Measurements from ENCODE around the gene CUL2. TPM values are rescaled to one million over a fixed set of nuclear protein-coding genes. Genes with fewer than 3 reads are reported as not detected.
A peak's percentile ranks its signal among the peaks of the same experiment; 100 is the strongest.

The CUL2 gene
- total and polyA plus RNA-seq, 2 experiments from 2014 or later, result 25.8 to 34.4 TPM

DNA sequence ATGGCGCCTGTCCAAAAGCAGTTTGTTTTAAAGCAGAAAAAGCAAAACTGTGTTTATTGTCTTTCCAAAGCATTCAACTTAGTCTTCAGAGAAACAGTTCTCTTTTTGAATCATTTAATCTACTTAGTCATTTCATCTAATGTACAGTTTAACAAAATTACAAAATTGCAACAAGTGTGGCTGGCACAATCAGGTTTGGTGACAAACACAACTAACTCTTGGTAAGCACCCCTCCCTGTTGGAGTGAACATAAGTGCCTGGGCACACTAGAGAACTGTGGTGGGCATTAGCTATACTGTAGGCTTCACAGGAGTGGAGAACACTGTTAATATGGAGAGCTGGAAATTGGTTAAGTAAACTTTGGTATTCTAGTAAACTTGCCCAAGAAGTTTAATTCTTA lies 43.4 kb upstream of the CUL2 start:
- Histone ChIP-seq H2AFZ (no peak overlapping the region), H4K20me1 (ENCODE audit: insufficient read depth, poor library complexity, severe bottlenecking) (peaks cover 6% of the 10 kb centered on the region), H3K27ac (no peak overlapping the region), H3K27me3 (no peaks in the 10 kb centered on the region), H3K79me2 (peaks cover 65% of the 10 kb centered on the region), H3K36me3 (replicated peaks; ENCODE audit: insufficient read depth, low read depth) (no peaks in the 10 kb centered on the region), H3K4me2 (no peak overlapping the region), H3K4me1 (ENCODE audit: insufficient read depth) (peaks cover 4% of the 10 kb centered on the region), H3K4me3 (no peak overlapping the region), H3K9me3 (ENCODE audit: low read depth) (no peaks in the 10 kb centered on the region), H3K9me2 (replicated peaks; ENCODE audit: insufficient read depth) (no peaks in the 10 kb centered on the region)
- WGBS (ENCODE audit: low lambda C conversion rate, missing lambda C conversion rate), result 100% methylated on average over 1 of the region's 1 CpG
- DNase-seq (ENCODE audit: low spot score), result no peak
- TF ChIP-seq EZH2phosphoT487 (IDR thresholded peaks at IDR 0.05; ENCODE audit: low read depth, severe bottlenecking, unreplicated experiment) (no peak), EZH2 (IDR thresholded peaks at IDR 0.05; ENCODE audit: borderline replicate concordance) (no peak)
- TF ChIP-seq, protein P1, sequence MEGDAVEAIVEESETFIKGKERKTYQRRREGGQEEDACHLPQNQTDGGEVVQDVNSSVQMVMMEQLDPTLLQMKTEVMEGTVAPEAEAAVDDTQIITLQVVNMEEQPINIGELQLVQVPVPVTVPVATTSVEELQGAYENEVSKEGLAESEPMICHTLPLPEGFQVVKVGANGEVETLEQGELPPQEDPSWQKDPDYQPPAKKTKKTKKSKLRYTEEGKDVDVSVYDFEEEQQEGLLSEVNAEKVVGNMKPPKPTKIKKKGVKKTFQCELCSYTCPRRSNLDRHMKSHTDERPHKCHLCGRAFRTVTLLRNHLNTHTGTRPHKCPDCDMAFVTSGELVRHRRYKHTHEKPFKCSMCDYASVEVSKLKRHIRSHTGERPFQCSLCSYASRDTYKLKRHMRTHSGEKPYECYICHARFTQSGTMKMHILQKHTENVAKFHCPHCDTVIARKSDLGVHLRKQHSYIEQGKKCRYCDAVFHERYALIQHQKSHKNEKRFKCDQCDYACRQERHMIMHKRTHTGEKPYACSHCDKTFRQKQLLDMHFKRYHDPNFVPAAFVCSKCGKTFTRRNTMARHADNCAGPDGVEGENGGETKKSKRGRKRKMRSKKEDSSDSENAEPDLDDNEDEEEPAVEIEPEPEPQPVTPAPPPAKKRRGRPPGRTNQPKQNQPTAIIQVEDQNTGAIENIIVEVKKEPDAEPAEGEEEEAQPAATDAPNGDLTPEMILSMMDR (IDR thresholded peaks at IDR 0.05; ENCODE audit: poor library complexity), result no peak

DNA sequence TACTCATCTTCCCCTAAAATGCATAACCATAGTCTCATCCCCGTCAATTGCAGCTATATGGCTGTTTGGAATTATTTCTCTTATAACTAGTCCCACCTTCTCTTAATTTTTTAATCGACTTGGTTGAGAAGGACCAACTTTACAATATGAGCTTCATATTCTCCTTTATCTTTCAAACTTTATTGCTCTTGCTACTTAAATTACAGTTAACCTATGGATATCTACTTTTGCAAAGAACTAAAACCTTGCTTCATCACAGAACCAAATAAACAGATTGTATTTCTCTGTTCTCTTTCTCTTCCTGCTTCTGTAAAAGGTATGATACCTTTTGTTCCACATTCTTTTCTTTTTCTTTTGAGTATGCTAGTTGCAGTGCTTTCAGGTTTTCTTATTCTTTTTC lies 42.6 kb upstream of the CUL2 start:
- Histone ChIP-seq H3K9me3 (ENCODE audit: low read depth) (no peaks in the 10 kb centered on the region), H3K79me2 (peaks cover 65% of the 10 kb centered on the region), H3K4me1 (ENCODE audit: insufficient read depth) (peaks cover 9% of the 10 kb centered on the region), H2AFZ (no peak overlapping the region), H3K36me3 (replicated peaks; ENCODE audit: insufficient read depth, low read depth) (no peaks in the 10 kb centered on the region), H3K27ac (no peak overlapping the region), H3K4me2 (no peak overlapping the region), H3K27me3 (no peaks in the 10 kb centered on the region), H4K20me1 (ENCODE audit: insufficient read depth, poor library complexity, severe bottlenecking) (peaks cover 6% of the 10 kb centered on the region), H3K9me2 (replicated peaks; ENCODE audit: insufficient read depth) (no peaks in the 10 kb centered on the region), H3K4me3 (no peak overlapping the region)
- WGBS (ENCODE audit: low lambda C conversion rate, missing lambda C conversion rate), result 90% methylated on average over 2 of the region's 2 CpGs
- DNase-seq (ENCODE audit: low spot score), result no peak
- TF ChIP-seq EZH2 (IDR thresholded peaks at IDR 0.05; ENCODE audit: borderline replicate concordance), result no peak

DNA sequence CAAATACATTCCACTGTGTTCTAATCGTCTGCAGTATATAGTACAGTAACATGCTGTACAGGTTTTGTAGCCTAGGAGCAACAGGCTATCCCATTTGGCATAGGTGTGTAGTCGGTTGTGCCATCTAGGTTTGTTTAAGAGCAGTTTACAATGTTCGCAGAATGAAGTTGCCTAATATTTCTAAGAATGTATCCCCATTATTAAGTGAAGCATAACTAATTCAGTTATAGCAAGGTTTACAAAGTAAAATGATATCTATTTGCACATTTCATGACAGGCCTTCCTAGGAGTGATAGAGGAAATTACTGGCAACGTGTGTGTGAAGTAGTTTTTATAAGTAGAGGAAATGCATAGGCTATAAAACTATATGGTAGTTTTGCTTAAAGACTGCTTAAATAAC lies 40.5 kb upstream of the CUL2 start:
- H3K9me2 ChIP-seq (replicated peaks; ENCODE audit: insufficient read depth), result no peaks in the 10 kb centered on the region
- H3K27me3 ChIP-seq, result no peaks in the 10 kb centered on the region
- H3K27ac ChIP-seq, result no peak overlapping the region
- no peak for DNase-seq (ENCODE audit: low spot score)
- H3K36me3 ChIP-seq (replicated peaks; ENCODE audit: insufficient read depth, low read depth), result no peaks in the 10 kb centered on the region
- H3K4me1 ChIP-seq (ENCODE audit: insufficient read depth), result peaks cover 11% of the 10 kb centered on the region
- no peak overlapping the region for H2AFZ ChIP-seq
- TF ChIP-seq EZH2phosphoT487 (IDR thresholded peaks at IDR 0.05; ENCODE audit: low read depth, severe bottlenecking, unreplicated experiment), result no peak
- TF ChIP-seq, protein P1 (IDR thresholded peaks at IDR 0.05; ENCODE audit: poor library complexity), result no peak
- TF ChIP-seq EZH2 (IDR thresholded peaks at IDR 0.05; ENCODE audit: borderline replicate concordance), result no peak
- H4K20me1 ChIP-seq (ENCODE audit: insufficient read depth, poor library complexity, severe bottlenecking), result peaks cover 6% of the 10 kb centered on the region
- no peaks in the 10 kb centered on the region for H3K9me3 ChIP-seq (ENCODE audit: low read depth)
- H3K4me3 ChIP-seq, result no peak overlapping the region
- WGBS (ENCODE audit: low lambda C conversion rate, missing lambda C conversion rate), result 72% methylated on average over 4 of the region's 4 CpGs
- no peak overlapping the region for H3K4me2 ChIP-seq
- H3K79me2 ChIP-seq, result peaks cover 56% of the 10 kb centered on the region

DNA sequence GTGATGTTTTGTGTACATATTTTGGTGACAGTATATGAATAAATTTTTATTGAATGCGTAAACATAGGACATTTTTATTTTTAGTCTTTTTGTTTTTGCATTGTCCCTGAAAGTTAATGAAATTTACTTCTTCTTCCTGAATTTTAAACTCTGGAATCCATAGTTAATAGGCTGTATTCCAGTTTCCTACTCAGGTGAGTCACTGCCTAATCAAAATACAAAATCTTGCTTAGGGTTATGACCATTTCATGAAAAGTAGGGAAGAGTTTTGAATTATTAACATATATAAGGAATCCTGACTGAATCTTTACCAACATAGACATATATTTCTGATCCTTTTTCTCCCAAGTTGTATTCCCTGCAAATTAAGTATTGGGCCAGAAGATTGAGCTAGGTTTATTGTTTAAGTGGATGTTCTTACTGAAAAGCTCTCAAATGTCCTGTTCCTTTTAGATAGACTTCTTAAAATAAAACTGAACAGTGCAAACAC lies 39.1 kb upstream of the CUL2 start:
- H3K27me3 ChIP-seq, result no peaks in the 10 kb centered on the region
- H3K36me3 ChIP-seq (replicated peaks; ENCODE audit: insufficient read depth, low read depth), result no peaks in the 10 kb centered on the region
- peaks cover 52% of the 10 kb centered on the region for H3K79me2 ChIP-seq
- H3K4me2 ChIP-seq, result peak overlapping the region; percentile 84
- DNase-seq (ENCODE audit: low spot score), result no peak
- H3K9me3 ChIP-seq (ENCODE audit: low read depth), result no peaks in the 10 kb centered on the region
- H3K9me2 ChIP-seq (replicated peaks; ENCODE audit: insufficient read depth), result no peaks in the 10 kb centered on the region
- H3K4me1 ChIP-seq (ENCODE audit: insufficient read depth), result peaks cover 11% of the 10 kb centered on the region
- no peak overlapping the region for H2AFZ ChIP-seq
- H4K20me1 ChIP-seq (ENCODE audit: insufficient read depth, poor library complexity, severe bottlenecking), result peaks cover 6% of the 10 kb centered on the region
- TF ChIP-seq EZH2phosphoT487 (IDR thresholded peaks at IDR 0.05; ENCODE audit: low read depth, severe bottlenecking, unreplicated experiment), result no peak
- TF ChIP-seq, protein P1 (IDR thresholded peaks at IDR 0.05; ENCODE audit: poor library complexity), result no peak
- no peak for TF ChIP-seq EZH2 (IDR thresholded peaks at IDR 0.05; ENCODE audit: borderline replicate concordance)
- H3K4me3 ChIP-seq, result no peak overlapping the region
- no peak overlapping the region for H3K27ac ChIP-seq
- 93% methylated on average over 1 of the region's 1 CpG for WGBS (ENCODE audit: low lambda C conversion rate, missing lambda C conversion rate)

Measured in hepatocyte (in vitro differentiated cells).